HUES64 (cell line): ENCODE results near the gene GABARAP.

Experiments used
- H3K27ac ChIP-seq: 2 replicates; pipeline ENCODE4 v1.7.0; 2013; ENCODE audit warnings: low read depth, low read length, inconsistent platforms
- H3K27me3 ChIP-seq: 2 replicates; pipeline ENCODE4 v1.6.1; 2013; ENCODE audit warnings: mild to moderate bottlenecking, low read length; ENCODE audit not compliant: insufficient read depth
- H3K36me3 ChIP-seq: 2 replicates; pipeline ENCODE4 v1.6.1; 2013; ENCODE audit warnings: mild to moderate bottlenecking, low read length; ENCODE audit not compliant: insufficient read depth
- H3K4me1 ChIP-seq: 2 replicates; pipeline ENCODE4 v1.6.1; 2013; ENCODE audit warnings: mild to moderate bottlenecking, low read length, moderate library complexity; ENCODE audit not compliant: insufficient read depth
- H3K4me3 ChIP-seq: 2 replicates; pipeline ENCODE4 v1.5.1; 2013; ENCODE audit warnings: mild to moderate bottlenecking, low read length, moderate library complexity
- H3K9ac ChIP-seq: 2 replicates; pipeline ENCODE4 v1.6.1; 2013; ENCODE audit warnings: mild to moderate bottlenecking, low read depth, low read length
- H3K9me3 ChIP-seq: 2 replicates; pipeline ENCODE4 v1.6.1; 2013; ENCODE audit warnings: low read depth, low read length; ENCODE audit not compliant: insufficient read depth
- WGBS: fragments of 150-250, 120-280 bp; methylation state at CpG from one replicate; pipeline ENCODE4 v1.1.7; 2013; ENCODE audit warnings: missing lambda C conversion rate; 5-methylcytosine and 5-hydroxymethylcytosine counted together

GABARAP gene

GRCh38 chr17:7213895-7214299, 28.4 kb downstream of the GABARAP start:
- Histone ChIP-seq H3K27me3 (no peaks in the 10 kb centered on the region), H3K9ac (peak overlapping the region; percentile 57), H3K4me3 (peak overlapping the region; percentile 53), H3K27ac (peak overlapping the region; percentile 82), H3K9me3 (no peaks in the 10 kb centered on the region), H3K36me3 (no peaks in the 10 kb centered on the region), H3K4me1 (peaks cover 29% of the 10 kb centered on the region)
- WGBS = under 1% methylated on average over 15 of the region's 15 CpGs

GRCh38 chr17:7211491-7212273, 30.6 kb downstream of the GABARAP start:
- no peaks in the 10 kb centered on the region for H3K36me3 ChIP-seq
- H3K27ac ChIP-seq = no peak overlapping the region
- peaks cover 36% of the 10 kb centered on the region for H3K4me1 ChIP-seq
- peak overlapping the region; percentile 70 for H3K4me3 ChIP-seq
- H3K9me3 ChIP-seq = no peaks in the 10 kb centered on the region
- peak overlapping the region; percentile 56 for H3K9ac ChIP-seq
- no peaks in the 10 kb centered on the region for H3K27me3 ChIP-seq
- WGBS = 12% methylated on average over 24 of the region's 37 CpGs

GRCh38 chr17:7208754-7209460, 33.3 kb downstream of the GABARAP start:
- no peaks in the 10 kb centered on the region for H3K9me3 ChIP-seq
- H3K4me1 ChIP-seq = peaks cover 36% of the 10 kb centered on the region
- H3K27ac ChIP-seq = peak overlapping the region; percentile 63
- H3K9ac ChIP-seq = 0 out of 2 replicates have a peak overlapping the region, but pooled peaks have one; percentile 17
- H3K36me3 ChIP-seq = peaks cover 2% of the 10 kb centered on the region
- WGBS = 88% methylated on average over 9 of the region's 9 CpGs
- no peaks in the 10 kb centered on the region for H3K27me3 ChIP-seq
- peak overlapping the region; percentile 54 for H3K4me3 ChIP-seq

- Histone ChIP-seq H3K27me3 (no peaks in the 10 kb centered on the region), H3K4me1 (peaks cover 31% of the 10 kb centered on the region), H3K27ac (peak overlapping the region; percentile 63), H3K4me3 (peak overlapping the region; percentile 54), H3K9ac (peak overlapping the region; percentile 53), H3K36me3 (peaks cover 10% of the 10 kb centered on the region), H3K9me3 (no peaks in the 10 kb centered on the region)
- WGBS = 12% methylated on average over 21 of the region's 21 CpGs
These were observed 34.1 kb downstream of the GABARAP start for GRCh38 chr17:7208027-7208571.

GRCh38 chr17:7207120-7208001, 34.9 kb downstream of the GABARAP start:
- no peak overlapping the region for H3K9ac ChIP-seq
- H3K36me3 ChIP-seq = peaks cover 17% of the 10 kb centered on the region
- peak overlapping the region; percentile 54 for H3K4me3 ChIP-seq
- WGBS = 78% methylated on average over 22 of the region's 24 CpGs
- peaks cover 31% of the 10 kb centered on the region for H3K4me1 ChIP-seq
- no peak overlapping the region; the same call in 1 of the 2 replicates for H3K27ac ChIP-seq
- H3K27me3 ChIP-seq = no peaks in the 10 kb centered on the region
- H3K9me3 ChIP-seq = no peaks in the 10 kb centered on the region

- Histone ChIP-seq H3K4me1 (peaks cover 22% of the 10 kb centered on the region), H3K9ac (no peak overlapping the region), H3K9me3 (no peaks in the 10 kb centered on the region), H3K27me3 (no peaks in the 10 kb centered on the region), H3K27ac (peak overlapping the region; percentile 77; the same call in 1 of the 2 replicates), H3K4me3 (peak overlapping the region; percentile 70), H3K36me3 (peaks cover 30% of the 10 kb centered on the region)
- WGBS = 49% methylated on average over 14 of the region's 15 CpGs
These were observed 36.7 kb downstream of the GABARAP start for GRCh38 chr17:7205561-7205960.

- Histone ChIP-seq H3K9ac (0 out of 2 replicates have a peak overlapping the region, but pooled peaks have one; percentile 28), H3K9me3 (no peaks in the 10 kb centered on the region), H3K4me3 (peak overlapping the region; percentile 70), H3K27ac (peak overlapping the region; percentile 77; the same call in 1 of the 2 replicates), H3K4me1 (peaks cover 19% of the 10 kb centered on the region; the same call in 1 of the 2 replicates), H3K36me3 (peaks cover 34% of the 10 kb centered on the region), H3K27me3 (no peaks in the 10 kb centered on the region)
- WGBS = under 1% methylated on average over 34 of the region's 34 CpGs
These were observed 37.3 kb downstream of the GABARAP start for GRCh38 chr17:7204828-7205461.

- H3K4me3 ChIP-seq = peak overlapping the region; percentile 70
These were observed 37.9 kb downstream of the GABARAP start for GRCh38 chr17:7204336-7204735.

GRCh38 chr17:7203391-7203790, 38.9 kb downstream of the GABARAP start:
- H3K36me3 ChIP-seq = peaks cover 38% of the 10 kb centered on the region
- peaks cover 10% of the 10 kb centered on the region; the same call in 1 of the 2 replicates for H3K4me1 ChIP-seq
- H3K27ac ChIP-seq = no peak overlapping the region
- no peaks in the 10 kb centered on the region for H3K9me3 ChIP-seq
- WGBS = 94% methylated on average over 16 of the region's 16 CpGs
- no peak overlapping the region for H3K9ac ChIP-seq
- no peak overlapping the region for H3K4me3 ChIP-seq
- no peaks in the 10 kb centered on the region for H3K27me3 ChIP-seq

More at GRCh38 chr17:7204336-7204735, 37.9 kb downstream of the GABARAP start:
- no peak overlapping the region for H3K9ac ChIP-seq
- H3K27me3 ChIP-seq = no peaks in the 10 kb centered on the region
- H3K9me3 ChIP-seq = no peaks in the 10 kb centered on the region
- H3K4me1 ChIP-seq = peaks cover 19% of the 10 kb centered on the region; the same call in 1 of the 2 replicates
- H3K36me3 ChIP-seq = peaks cover 37% of the 10 kb centered on the region
- 90% methylated on average over 15 of the region's 15 CpGs for WGBS
- H3K27ac ChIP-seq = peak overlapping the region; percentile 77; the same call in 1 of the 2 replicates
